ENCODE measurements around the gene LETM1.

The LETM1 gene

GRCh38 chr4:1873776-1874175 lies 17.8 kb upstream of the LETM1 start:
- in situ Hi-C loops (cut with MboI; ENCODE audit: low sequenced_read_pairs) = no loop called here

GRCh38 chr4:1873291-1873690 lies 17.3 kb upstream of the LETM1 start:
- in situ Hi-C loops (cut with MboI; ENCODE audit: low sequenced_read_pairs) = no loop called here

GRCh38 chr4:1872870-1873269 lies 16.9 kb upstream of the LETM1 start:
- in situ Hi-C loops (cut with MboI; ENCODE audit: low sequenced_read_pairs) = no loop called here

- in situ Hi-C loops (cut with MboI; ENCODE audit: low sequenced_read_pairs) = no loop called here
Measured at GRCh38 chr4:1871471-1872021, 15.6 kb upstream of the LETM1 start.

- in situ Hi-C loops (cut with MboI; ENCODE audit: low sequenced_read_pairs) = no loop called here
Measured at GRCh38 chr4:1870578-1871443, 14.9 kb upstream of the LETM1 start, which contains the start of gene NSD2. Gene NSD2 (plus strand): TSS chr4:1871393. CDS start chr4:1900655, 29,262 bp downstream.

GRCh38 chr4:1870328-1870577 lies 14.3 kb upstream of the LETM1 start:
- in situ Hi-C loops (cut with MboI; ENCODE audit: low sequenced_read_pairs) = no loop called here

- in situ Hi-C loops (cut with MboI; ENCODE audit: low sequenced_read_pairs) = no loop called here
Measured at GRCh38 chr4:1869530-1870327, 13.8 kb upstream of the LETM1 start.

GRCh38 chr4:1868912-1869311 lies 13.0 kb upstream of the LETM1 start:
- in situ Hi-C loops (cut with MboI; ENCODE audit: low sequenced_read_pairs) = no loop called here

GRCh38 chr4:1868293-1868692 lies 12.3 kb upstream of the LETM1 start:
- in situ Hi-C loops (cut with MboI; ENCODE audit: low sequenced_read_pairs) = no loop called here

- in situ Hi-C loops (cut with MboI; ENCODE audit: low sequenced_read_pairs) = no loop called here
Measured at GRCh38 chr4:1866189-1866661, 10.3 kb upstream of the LETM1 start.

GRCh38 chr4:1864076-1865008 lies 8.4 kb upstream of the LETM1 start:
- in situ Hi-C loops (cut with MboI; ENCODE audit: low sequenced_read_pairs) = no loop called here

GRCh38 chr4:1863297-1864033 lies 7.5 kb upstream of the LETM1 start:
- in situ Hi-C loops (cut with MboI; ENCODE audit: low sequenced_read_pairs) = no loop called here

GRCh38 chr4:1862961-1863296 lies 7.0 kb upstream of the LETM1 start:
- in situ Hi-C loops (cut with MboI; ENCODE audit: low sequenced_read_pairs) = no loop called here

- in situ Hi-C loops (cut with MboI; ENCODE audit: low sequenced_read_pairs) = no loop called here
Measured at GRCh38 chr4:1862055-1862911, 6.3 kb upstream of the LETM1 start.

GRCh38 chr4:1859389-1859753 lies 3.4 kb upstream of the LETM1 start:
- in situ Hi-C loops (cut with MboI; ENCODE audit: low sequenced_read_pairs) = no loop called here

- in situ Hi-C loops (cut with MboI; ENCODE audit: low sequenced_read_pairs) = no loop called here
Measured at GRCh38 chr4:1857931-1858330, 2.0 kb upstream of the LETM1 start.

- in situ Hi-C loops (cut with MboI; ENCODE audit: low sequenced_read_pairs) = no loop called here
Measured at GRCh38 chr4:1856943-1857699, 1.2 kb upstream of the LETM1 start.

- in situ Hi-C loops (cut with MboI; ENCODE audit: low sequenced_read_pairs) = no loop called here
Measured at GRCh38 chr4:1855333-1856070, 454 bp downstream of the LETM1 start.
